C4-2B (cell line): ENCODE results near the gene GPX4.
A peak's percentile ranks its signal among the peaks of the same experiment; 100 is the strongest.

Experiments used
- H3K27ac ChIP-seq: fragments of 450-650 bp; 2 replicates; pipeline ENCODE4 v1.5.1; 2017
- CTCF ChIP-seq: fragments of 450-650 bp; conservative IDR thresholded peaks from 2 replicates; pipeline ENCODE4 v1.5.1; 2017; ENCODE audit warnings: mild to moderate bottlenecking
- ZFX ChIP-seq: fragments of 450-650 bp; IDR thresholded peaks from 2 replicates; pipeline ENCODE4 v1.6.1; 2017

Gene GPX4

GRCh38 chr19:1065606-1066109, 38.1 kb upstream of the GPX4 start:
- TF ChIP-seq CTCF (no peak), ZFX (no peak)
- peak overlapping the region; percentile 36; the same call in 1 of the 2 replicates for H3K27ac ChIP-seq

- peak overlapping the region; percentile 36; the same call in 1 of the 2 replicates for H3K27ac ChIP-seq
- TF ChIP-seq ZFX (no peak), CTCF (no peak)
These were observed 37.5 kb upstream of the GPX4 start for GRCh38 chr19:1066251-1066747.

- H3K27ac ChIP-seq, result peak within 1 kb of the TSS; percentile 36; the same call in 1 of the 2 replicates
These were observed 37.0 kb upstream of the GPX4 start, which contains the start of gene ARHGAP45 for GRCh38 chr19:1066748-1067340. Gene ARHGAP45, plus strand, starts transcription at chr19:1067167. Its CDS starts 239 bp downstream, at chr19:1067406.

GRCh38 chr19:1067341-1067957, 36.3 kb upstream of the GPX4 start:
- H3K27ac ChIP-seq, result no peak overlapping the region
- TF ChIP-seq CTCF (no peak), ZFX (no peak)

More at GRCh38 chr19:1066748-1067340, 37.0 kb upstream of the GPX4 start, which contains the start of gene ARHGAP45:
- TF ChIP-seq CTCF (no peak), ZFX (no peak)

GRCh38 chr19:1068009-1069001, 35.5 kb upstream of the GPX4 start:
- TF ChIP-seq CTCF (no peak), ZFX (no peak)
- H3K27ac ChIP-seq, result no peak overlapping the region

GRCh38 chr19:1069009-1069779, 34.6 kb upstream of the GPX4 start:
- H3K27ac ChIP-seq, result no peak overlapping the region
- TF ChIP-seq CTCF (no peak), ZFX (no peak)
